Astrocyte (in vitro differentiated cells and primary cell): ENCODE data around the gene ZNF44. TPM values are rescaled to one million over a fixed set of nuclear protein-coding genes. Genes with fewer than 3 reads are reported as not detected.

Source experiments
- DNase-seq: peaks from one replicate; pipeline ENCODE4 v3.0.0-alpha.2; 2010; ENCODE audit warnings: low read depth
- FAIRE-seq: peaks from 2 replicates; lab custom pipeline; 2011; peaks lifted over from hg19 to GRCh38; lab: Jason Lieb, UNC
- H2AFZ ChIP-seq: 2 replicates; pipeline ENCODE4 v1.6.0; 2012; ENCODE audit warnings: low read depth, low read length, inconsistent platforms
- H3K27ac ChIP-seq: 2 replicates; pipeline ENCODE4 v1.5.1; 2011; ENCODE audit warnings: low read depth, low read length, inconsistent platforms
- H3K27me3 ChIP-seq: 2 replicates; pipeline ENCODE4 v1.6.0; 2011; ENCODE audit warnings: low read length, inconsistent platforms; ENCODE audit not compliant: insufficient read depth
- H3K36me3 ChIP-seq: 2 replicates; pipeline ENCODE4 v1.5.1; 2011; ENCODE audit warnings: low read length, inconsistent platforms; ENCODE audit not compliant: insufficient read depth
- H3K4me1 ChIP-seq: 2 replicates; pipeline ENCODE4 v1.5.1; 2011; ENCODE audit warnings: low read length, inconsistent platforms; ENCODE audit not compliant: insufficient read depth
- H3K4me2 ChIP-seq: 2 replicates; pipeline ENCODE4 v1.6.0; 2012; ENCODE audit warnings: low read length, inconsistent platforms
- H3K4me3 ChIP-seq: 2 replicates; pipeline ENCODE4 v1.5.1; 2011; ENCODE audit warnings: low read depth, mild to moderate bottlenecking, low read length, inconsistent platforms; ENCODE audit not compliant: insufficient read depth
- H3K79me2 ChIP-seq: 2 replicates; pipeline ENCODE4 v1.6.0; 2012; ENCODE audit warnings: mild to moderate bottlenecking, low read length, inconsistent platforms; ENCODE audit not compliant: insufficient read depth
- H3K9ac ChIP-seq: 2 replicates; pipeline ENCODE4 v1.6.0; 2012; ENCODE audit warnings: mild to moderate bottlenecking, low read length, inconsistent platforms
- H3K9me3 ChIP-seq: 2 replicates; pipeline ENCODE4 v1.5.1; 2012; ENCODE audit warnings: low read depth, mild to moderate bottlenecking, low read length, inconsistent platforms; ENCODE audit not compliant: insufficient read depth
- H4K20me1 ChIP-seq: 2 replicates; pipeline ENCODE4 v1.6.0; 2012; ENCODE audit warnings: low read length, inconsistent platforms; ENCODE audit not compliant: insufficient read depth
- H3K27ac Mint-ChIP-seq: one replicate; pipeline ENCODE4 v1.8.0; 2021; ENCODE audit warnings: mild to moderate bottlenecking, mixed read lengths; ENCODE audit not compliant: unreplicated experiment
- H3K27me3 Mint-ChIP-seq: one replicate; pipeline ENCODE4 v1.8.0; 2021; ENCODE audit warnings: low read depth, mixed read lengths; ENCODE audit not compliant: unreplicated experiment
- H3K36me3 Mint-ChIP-seq: one replicate; pipeline ENCODE4 v1.8.0; 2021; ENCODE audit warnings: low read depth, mixed read lengths; ENCODE audit not compliant: unreplicated experiment
- H3K4me1 Mint-ChIP-seq: one replicate; pipeline ENCODE4 v1.8.0; 2021; ENCODE audit warnings: low read depth, mixed read lengths; ENCODE audit not compliant: unreplicated experiment
- H3K4me3 Mint-ChIP-seq: one replicate; pipeline ENCODE4 v1.8.0; 2021; ENCODE audit warnings: mild to moderate bottlenecking, moderate library complexity, mixed read lengths; ENCODE audit not compliant: unreplicated experiment
- H3K9me3 Mint-ChIP-seq: one replicate; pipeline ENCODE4 v1.8.0; 2021; ENCODE audit warnings: mild to moderate bottlenecking, mixed read lengths; ENCODE audit not compliant: unreplicated experiment
- EZH2 ChIP-seq: IDR thresholded peaks from 2 replicates; pipeline ENCODE4 v1.6.1; 2012; ENCODE audit warnings: mild to moderate bottlenecking, low read length, inconsistent platforms; ENCODE audit not compliant: insufficient read depth
- total RNA-seq: library from RNA; stranded (reverse); gene quantifications from 2 replicates; pipeline ENCODE4 v1.2.1, GENCODE V29; 2021
- TF ChIP-seq, protein P1 (sequence below): IDR thresholded peaks from 2 replicates; pipeline ENCODE4 v1.5.1; 2011; ENCODE audit warnings: low read depth, mild to moderate bottlenecking, inconsistent platforms, low read length, moderate library complexity; ENCODE audit not compliant: insufficient read depth

ZNF44 gene
- total RNA-seq, 1 donor from 2014 or later, result 0.09 TPM

DNA sequence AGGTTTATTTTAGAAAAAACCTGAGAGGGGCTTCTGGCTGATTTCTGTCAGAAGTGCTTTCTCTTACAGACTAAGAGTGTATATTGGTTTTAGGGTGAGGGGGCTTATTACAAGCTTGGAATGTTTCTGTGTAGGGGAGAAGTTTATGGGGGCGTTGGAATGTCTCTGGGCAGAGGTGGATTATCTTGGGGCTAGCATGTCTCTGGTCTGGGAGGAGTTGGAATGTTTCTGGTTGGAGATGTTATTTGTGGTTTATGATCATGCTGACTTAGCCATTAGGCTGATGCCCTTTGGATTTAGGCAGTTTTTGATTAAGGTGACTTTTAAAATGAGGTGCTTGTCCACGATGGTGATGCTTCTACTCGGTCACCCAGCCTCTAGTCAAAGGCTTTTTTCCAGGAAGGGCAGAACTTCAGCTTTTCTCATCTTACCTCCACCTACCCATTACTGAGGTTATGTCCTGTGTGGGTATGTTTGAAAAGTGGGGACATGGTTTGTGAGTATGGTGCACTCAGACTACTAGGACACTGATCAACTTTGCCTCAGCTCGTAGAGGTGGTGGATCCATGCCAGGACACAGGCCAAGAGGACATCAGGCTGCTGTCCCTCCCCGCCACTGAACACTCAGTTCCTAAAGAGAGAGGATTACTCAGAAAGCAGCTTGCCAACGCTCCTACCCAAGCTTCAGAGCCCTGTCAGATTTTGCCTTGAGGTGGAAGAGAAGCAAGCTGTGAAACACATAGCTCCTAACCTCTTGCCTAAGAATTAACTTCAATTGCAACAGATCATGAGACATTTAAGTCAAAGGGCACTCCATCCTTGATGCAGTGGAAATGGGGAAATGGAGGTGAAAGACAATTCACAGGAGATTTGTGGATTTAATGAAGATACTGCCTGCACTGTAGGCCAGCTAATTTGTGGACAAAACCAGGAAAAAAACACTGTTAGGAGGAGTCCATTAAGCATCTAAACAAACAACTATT is 63.6 kb downstream of the ZNF44 start:
- H3K4me3 Mint-ChIP-seq, result no peak overlapping the region
- H3K9ac ChIP-seq, result no peak overlapping the region
- H3K4me3 ChIP-seq, result no peak overlapping the region
- H3K36me3 Mint-ChIP-seq, result peaks cover 54% of the 10 kb centered on the region
- no peaks in the 10 kb centered on the region for H4K20me1 ChIP-seq
- no peaks in the 10 kb centered on the region for H3K27me3 Mint-ChIP-seq
- peaks cover 63% of the 10 kb centered on the region for H3K9me3 Mint-ChIP-seq
- no peaks in the 10 kb centered on the region for H3K27me3 ChIP-seq
- H2AFZ ChIP-seq, result no peak overlapping the region
- FAIRE-seq, result no peak
- TF ChIP-seq, protein P1, sequence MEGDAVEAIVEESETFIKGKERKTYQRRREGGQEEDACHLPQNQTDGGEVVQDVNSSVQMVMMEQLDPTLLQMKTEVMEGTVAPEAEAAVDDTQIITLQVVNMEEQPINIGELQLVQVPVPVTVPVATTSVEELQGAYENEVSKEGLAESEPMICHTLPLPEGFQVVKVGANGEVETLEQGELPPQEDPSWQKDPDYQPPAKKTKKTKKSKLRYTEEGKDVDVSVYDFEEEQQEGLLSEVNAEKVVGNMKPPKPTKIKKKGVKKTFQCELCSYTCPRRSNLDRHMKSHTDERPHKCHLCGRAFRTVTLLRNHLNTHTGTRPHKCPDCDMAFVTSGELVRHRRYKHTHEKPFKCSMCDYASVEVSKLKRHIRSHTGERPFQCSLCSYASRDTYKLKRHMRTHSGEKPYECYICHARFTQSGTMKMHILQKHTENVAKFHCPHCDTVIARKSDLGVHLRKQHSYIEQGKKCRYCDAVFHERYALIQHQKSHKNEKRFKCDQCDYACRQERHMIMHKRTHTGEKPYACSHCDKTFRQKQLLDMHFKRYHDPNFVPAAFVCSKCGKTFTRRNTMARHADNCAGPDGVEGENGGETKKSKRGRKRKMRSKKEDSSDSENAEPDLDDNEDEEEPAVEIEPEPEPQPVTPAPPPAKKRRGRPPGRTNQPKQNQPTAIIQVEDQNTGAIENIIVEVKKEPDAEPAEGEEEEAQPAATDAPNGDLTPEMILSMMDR, result no peak
- no peak for TF ChIP-seq EZH2
- no peak overlapping the region for H3K4me2 ChIP-seq
- peaks cover 13% of the 10 kb centered on the region for H3K9me3 ChIP-seq
- no peak for DNase-seq
- H3K4me1 Mint-ChIP-seq, result peaks cover 3% of the 10 kb centered on the region
- no peaks in the 10 kb centered on the region for H3K4me1 ChIP-seq
- no peaks in the 10 kb centered on the region for H3K36me3 ChIP-seq
- H3K27ac ChIP-seq, result no peak overlapping the region
- peak overlapping the region; percentile 75 for H3K27ac Mint-ChIP-seq
- no peaks in the 10 kb centered on the region for H3K79me2 ChIP-seq

DNA sequence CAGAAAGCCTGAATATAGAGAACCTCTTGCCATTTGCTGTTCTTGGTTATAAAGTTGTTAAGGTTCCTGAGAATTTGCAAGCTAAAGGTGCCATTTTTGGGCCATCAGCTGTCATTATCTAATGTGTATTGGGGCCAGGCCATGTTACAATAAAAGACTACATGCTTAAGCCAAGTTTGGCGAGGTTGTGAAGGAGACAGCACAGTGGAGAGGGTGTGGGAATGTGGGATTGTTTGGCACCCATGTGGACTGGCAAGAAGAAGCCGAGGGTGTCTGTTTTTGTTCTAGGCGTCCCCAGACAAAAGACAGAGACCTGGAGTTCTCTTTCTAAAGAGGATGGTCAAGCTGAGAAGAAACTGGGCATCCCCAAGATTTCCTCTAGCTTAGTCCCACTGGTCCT is 64.7 kb downstream of the ZNF44 start:
- peaks cover 3% of the 10 kb centered on the region for H3K4me1 Mint-ChIP-seq
- peaks cover 51% of the 10 kb centered on the region for H3K36me3 Mint-ChIP-seq
- no peak overlapping the region for H3K4me3 ChIP-seq
- H3K9me3 Mint-ChIP-seq, result peaks cover 54% of the 10 kb centered on the region
- FAIRE-seq, result no peak
- no peak overlapping the region for H3K9ac ChIP-seq
- H3K4me1 ChIP-seq, result no peaks in the 10 kb centered on the region
- TF ChIP-seq EZH2, result no peak
- TF ChIP-seq, protein P1, result no peak
- no peak overlapping the region for H3K27ac ChIP-seq
- H3K79me2 ChIP-seq, result no peaks in the 10 kb centered on the region
- no peak overlapping the region for H2AFZ ChIP-seq
- no peak overlapping the region for H3K27ac Mint-ChIP-seq
- DNase-seq, result no peak
- no peak overlapping the region for H3K4me3 Mint-ChIP-seq
- H3K36me3 ChIP-seq, result no peaks in the 10 kb centered on the region
- H3K27me3 Mint-ChIP-seq, result no peaks in the 10 kb centered on the region
- H4K20me1 ChIP-seq, result no peaks in the 10 kb centered on the region
- no peak overlapping the region for H3K4me2 ChIP-seq
- H3K9me3 ChIP-seq, result peaks cover 13% of the 10 kb centered on the region
- no peaks in the 10 kb centered on the region for H3K27me3 ChIP-seq

DNA sequence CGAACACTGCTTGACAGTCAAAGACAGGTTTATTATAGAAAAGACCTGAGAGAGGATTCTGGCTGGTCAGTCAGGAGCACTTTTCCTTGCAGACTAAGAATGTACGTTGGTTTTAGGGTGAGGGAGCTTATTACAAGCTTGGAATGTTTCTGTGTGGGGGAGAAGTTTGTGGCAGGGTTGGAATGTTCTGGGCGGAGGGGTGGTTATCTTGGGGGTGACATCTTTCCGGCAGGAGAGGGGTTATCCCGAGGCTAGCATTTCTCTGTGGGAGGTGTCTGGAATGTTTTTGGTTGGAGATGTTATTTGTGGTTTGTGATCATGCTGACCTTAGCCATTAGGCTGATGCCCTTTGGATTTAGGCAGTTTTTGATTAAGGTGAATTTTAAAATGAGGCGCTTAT is 70.0 kb downstream of the ZNF44 start:
- peaks cover 29% of the 10 kb centered on the region for H3K36me3 Mint-ChIP-seq
- H3K9me3 ChIP-seq, result peaks cover 12% of the 10 kb centered on the region
- H3K27ac ChIP-seq, result no peak overlapping the region
- H4K20me1 ChIP-seq, result no peaks in the 10 kb centered on the region
- H3K4me1 Mint-ChIP-seq, result no peaks in the 10 kb centered on the region
- H3K9me3 Mint-ChIP-seq, result peaks cover 44% of the 10 kb centered on the region
- H3K4me3 Mint-ChIP-seq, result peak overlapping the region; percentile 5
- H3K4me1 ChIP-seq, result no peaks in the 10 kb centered on the region
- no peak overlapping the region for H3K27ac Mint-ChIP-seq
- no peaks in the 10 kb centered on the region for H3K79me2 ChIP-seq
- H3K36me3 ChIP-seq, result no peaks in the 10 kb centered on the region
- H3K27me3 Mint-ChIP-seq, result no peaks in the 10 kb centered on the region
- no peak overlapping the region for H3K4me3 ChIP-seq
- H3K4me2 ChIP-seq, result no peak overlapping the region
- FAIRE-seq, result no peak
- no peaks in the 10 kb centered on the region for H3K27me3 ChIP-seq
- DNase-seq, result no peak
- H2AFZ ChIP-seq, result no peak overlapping the region
- no peak overlapping the region for H3K9ac ChIP-seq
- no peak for TF ChIP-seq EZH2
- TF ChIP-seq, protein P1, result no peak
